CD14-positive monocyte (primary cell): Measurements from ENCODE around the gene CD320. TPM values are rescaled to one million over a fixed set of nuclear protein-coding genes. Genes with fewer than 3 reads are reported as not detected.

Source experiments
- DNase-seq, 3 donors: peaks; one replicate each; pipeline ENCODE4 v3.0.0-alpha.2; 2011 to 2022
- H2AFZ ChIP-seq: 2 replicates; pipeline ENCODE4 v1.6.0; 2012; ENCODE audit warnings: mild to moderate bottlenecking, low read depth, low read length, inconsistent platforms; ENCODE audit not compliant: insufficient read depth, poor library complexity, severe bottlenecking
- H3K27ac ChIP-seq, 2 donors: 1 replicate in 1 of 2; 2 replicates in 1 of 2; pipeline ENCODE4 v1.5.1; 2012 to 2013; ENCODE audit warnings: low read length in 2 of 2, control low read depth in 1 of 2, inconsistent platforms in 1 of 2, low read depth in 1 of 2, mild to moderate bottlenecking in 1 of 2
- H3K27me3 ChIP-seq, 2 donors: one replicate each; pipeline versions ENCODE4 v1.6.0 to v1.6.1; 2011 to 2013; ENCODE audit warnings: low read length in 2 of 2; ENCODE audit not compliant: control insufficient read depth in 2 of 2, insufficient read depth in 2 of 2
- H3K36me3 ChIP-seq, 2 donors: replicated peaks in 1 of 2; 1 replicate in 1 of 2; 2 replicates in 1 of 2; pipeline versions ENCODE4 v1.5.1 to v1.6.1; 2012 to 2013; ENCODE audit warnings: low read length in 2 of 2, control low read depth in 1 of 2, inconsistent platforms in 1 of 2, mild to moderate bottlenecking in 1 of 2; ENCODE audit not compliant: insufficient read depth in 2 of 2, control insufficient read depth in 1 of 2
- H3K4me1 ChIP-seq, 2 donors: 1 replicate in 1 of 2; 2 replicates in 1 of 2; pipeline versions ENCODE4 v1.5.1 to v1.6.1; 2012 to 2013; ENCODE audit warnings: low read length in 2 of 2, control low read depth in 1 of 2, inconsistent platforms in 1 of 2, mild to moderate bottlenecking in 1 of 2, moderate library complexity in 1 of 2; ENCODE audit not compliant: insufficient read depth in 2 of 2, control insufficient read depth in 1 of 2
- H3K4me2 ChIP-seq: replicated peaks from 2 replicates; pipeline ENCODE3; 2012; ENCODE audit warnings: low read length, moderate library complexity, mild to moderate bottlenecking; ENCODE audit not compliant: poor library complexity, severe bottlenecking; ENCODE audit errors: extremely low read depth
- H3K4me3 ChIP-seq, 3 experiments: fragments of 200-600 bp in 1 of 3; sonication (generic) in 1 of 3; replicated peaks in 1 of 3; 1 replicate in 2 of 3; 2 replicates in 1 of 3; pipeline ENCODE4 v1.5.1; 2011 to 2013; ENCODE audit warnings: low read length in 3 of 3, mild to moderate bottlenecking in 3 of 3, control low read depth in 2 of 3, low read depth in 2 of 3, inconsistent platforms in 1 of 3, moderate library complexity in 1 of 3
- H3K79me2 ChIP-seq: 2 replicates; pipeline ENCODE4 v1.6.0; 2012; ENCODE audit warnings: mild to moderate bottlenecking, control low read depth, inconsistent platforms, low read length, moderate library complexity; ENCODE audit not compliant: insufficient read depth
- H3K9ac ChIP-seq: 2 replicates; pipeline ENCODE4 v1.6.0; 2017; ENCODE audit warnings: low read length, mild to moderate bottlenecking; ENCODE audit not compliant: insufficient read depth, poor library complexity, severe bottlenecking
- H3K9me3 ChIP-seq, 2 donors: replicated peaks in 1 of 2; 1 replicate in 1 of 2; 2 replicates in 1 of 2; pipeline versions ENCODE4 v1.5.1 to v1.6.1; 2012 to 2013; ENCODE audit warnings: low read length in 2 of 2, control low read depth in 1 of 2; ENCODE audit not compliant: control insufficient read depth in 1 of 2, insufficient read depth in 1 of 2
- H4K20me1 ChIP-seq: 2 replicates; pipeline ENCODE4 v1.6.0; 2012; ENCODE audit warnings: mild to moderate bottlenecking, low read length, control low read depth, moderate library complexity; ENCODE audit not compliant: insufficient read depth
- H3K27ac Mint-ChIP-seq, 7 donors: one replicate each; pipeline ENCODE4 v1.8.0; 2020; ENCODE audit warnings: mild to moderate bottlenecking in 7 of 7, mixed read lengths in 7 of 7, moderate library complexity in 6 of 7, inconsistent platforms in 2 of 7
- H3K27me3 Mint-ChIP-seq, 3 donors: one replicate each; pipeline ENCODE4 v1.8.0; 2021 to 2022; ENCODE audit warnings: low read depth in 3 of 3, mild to moderate bottlenecking in 3 of 3, mixed read lengths in 3 of 3, moderate library complexity in 3 of 3, inconsistent platforms in 1 of 3
- H3K36me3 Mint-ChIP-seq, 2 donors: one replicate each; pipeline ENCODE4 v1.8.0; 2020; ENCODE audit warnings: mixed read lengths in 2 of 2, inconsistent platforms in 1 of 2, mild to moderate bottlenecking in 1 of 2
- H3K4me1 Mint-ChIP-seq: one replicate; pipeline ENCODE4 v1.8.0; 2020; ENCODE audit warnings: mild to moderate bottlenecking, mixed read lengths
- H3K4me3 Mint-ChIP-seq, 2 donors: one replicate each; pipeline ENCODE4 v1.8.0; 2020; ENCODE audit warnings: mild to moderate bottlenecking in 2 of 2, mixed read lengths in 2 of 2, moderate library complexity in 1 of 2
- H3K9me3 Mint-ChIP-seq, 7 donors: one replicate each; pipeline ENCODE4 v1.8.0; 2020 to 2022; ENCODE audit warnings: mixed read lengths in 7 of 7, mild to moderate bottlenecking in 6 of 7, moderate library complexity in 6 of 7, inconsistent platforms in 2 of 7
- WGBS: methylation state at CpG from one replicate; pipeline ENCODE4 v1.1.5; 2013; ENCODE audit warnings: missing lambda C conversion rate; ENCODE audit not compliant: insufficient coverage; 5-methylcytosine and 5-hydroxymethylcytosine counted together
- intact Hi-C, 2 donors: fragments of 100-400 bp; cut with micrococcal nuclease; formaldehyde crosslinking; loops; one replicate each; pipeline versions ENCODE4 v1.15.0 to v1.15.1; 2023
- polyA plus RNA-seq, 3 donors: library from polyadenylated mRNA; depleted of rRNA in 1 of 3; unstranded in 2 of 3; stranded (reverse) in 1 of 3; fragments of 300-500 nt in 2 of 3; fragments of >200 nt in 1 of 3; fragmentation: Illumina TruSeq in 2 of 3; gene quantifications; 1 replicate in 2 of 3; 2 replicates in 1 of 3; pipeline ENCODE4 v1.2.3, GENCODE V29; 2012 to 2021
- TF ChIP-seq, protein P1 (sequence below): fragments of 200-600 bp; IDR thresholded peaks from one replicate; pipeline ENCODE4 v1.8.0; 2022; ENCODE audit warnings: antibody characterized with exemption, mild to moderate bottlenecking

Gene CD320
- polyA plus RNA-seq, 3 donors, result 0.72 to 2.5 (median 1.0) TPM

GRCh38 chr19:8321067-8321985 is 13.2 kb upstream of the CD320 start, which contains the start of the genes NDUFA7 and RPS28:
Gene NDUFA7, minus strand, starts transcription at chr19:8321375. Its CDS starts 17 bp downstream, at chr19:8321358.
Gene RPS28, plus strand, starts transcription at chr19:8321496. Its CDS starts 35 bp downstream, at chr19:8321531.
- TF ChIP-seq, protein P1, sequence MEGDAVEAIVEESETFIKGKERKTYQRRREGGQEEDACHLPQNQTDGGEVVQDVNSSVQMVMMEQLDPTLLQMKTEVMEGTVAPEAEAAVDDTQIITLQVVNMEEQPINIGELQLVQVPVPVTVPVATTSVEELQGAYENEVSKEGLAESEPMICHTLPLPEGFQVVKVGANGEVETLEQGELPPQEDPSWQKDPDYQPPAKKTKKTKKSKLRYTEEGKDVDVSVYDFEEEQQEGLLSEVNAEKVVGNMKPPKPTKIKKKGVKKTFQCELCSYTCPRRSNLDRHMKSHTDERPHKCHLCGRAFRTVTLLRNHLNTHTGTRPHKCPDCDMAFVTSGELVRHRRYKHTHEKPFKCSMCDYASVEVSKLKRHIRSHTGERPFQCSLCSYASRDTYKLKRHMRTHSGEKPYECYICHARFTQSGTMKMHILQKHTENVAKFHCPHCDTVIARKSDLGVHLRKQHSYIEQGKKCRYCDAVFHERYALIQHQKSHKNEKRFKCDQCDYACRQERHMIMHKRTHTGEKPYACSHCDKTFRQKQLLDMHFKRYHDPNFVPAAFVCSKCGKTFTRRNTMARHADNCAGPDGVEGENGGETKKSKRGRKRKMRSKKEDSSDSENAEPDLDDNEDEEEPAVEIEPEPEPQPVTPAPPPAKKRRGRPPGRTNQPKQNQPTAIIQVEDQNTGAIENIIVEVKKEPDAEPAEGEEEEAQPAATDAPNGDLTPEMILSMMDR, result no peak
- H2AFZ ChIP-seq, result peak within 1 kb of the TSS; percentile 88
- peak within 1 kb of the TSS; percentile 61 to 100 (median 90) for H3K4me3 ChIP-seq
- H3K79me2 ChIP-seq, result peaks cover 31% of the 10 kb centered on the region
- H3K27ac ChIP-seq, result peak within 1 kb of the TSS; percentile 84 to 97
- Mint-ChIP-seq H3K9me3 (peaks cover 0 to 6% (median 2%) of the 10 kb centered on the region in 7 donors), H3K4me3 (peak within 1 kb of the TSS; percentile 98 to 99), H3K4me1 (peaks cover 28% of the 10 kb centered on the region), H3K27ac (peak within 1 kb of the TSS; percentile 94 to 99 (median 97)), H3K27me3 (peaks cover 0 to 7% (median 3%) of the 10 kb centered on the region in 3 donors), H3K36me3 (peaks cover 19 to 35% of the 10 kb centered on the region in 2 donors)
- intact Hi-C loops, result loop anchor here in 1 of 2 donors (2.0 to 5.0 kb wide), 2 partner anchors 54 to 69 kb away; partner anchors contain the start of gene RAB11B
- peak within 1 kb of the TSS; percentile 97 for H3K9ac ChIP-seq
- peaks cover 26% of the 10 kb centered on the region for H4K20me1 ChIP-seq
- peaks cover 11 to 30% of the 10 kb centered on the region in 2 donors for H3K36me3 ChIP-seq
- peaks cover 20 to 26% of the 10 kb centered on the region in 2 donors for H3K4me1 ChIP-seq
- H3K9me3 ChIP-seq, result no peaks in the 10 kb centered on the region
- peak; percentile 97 for DNase-seq
- no peaks in the 10 kb centered on the region for H3K27me3 ChIP-seq
- peak within 1 kb of the TSS; percentile 94 for H3K4me2 ChIP-seq
- under 1% methylated on average over 66 of the region's 72 CpGs for WGBS

DNA sequence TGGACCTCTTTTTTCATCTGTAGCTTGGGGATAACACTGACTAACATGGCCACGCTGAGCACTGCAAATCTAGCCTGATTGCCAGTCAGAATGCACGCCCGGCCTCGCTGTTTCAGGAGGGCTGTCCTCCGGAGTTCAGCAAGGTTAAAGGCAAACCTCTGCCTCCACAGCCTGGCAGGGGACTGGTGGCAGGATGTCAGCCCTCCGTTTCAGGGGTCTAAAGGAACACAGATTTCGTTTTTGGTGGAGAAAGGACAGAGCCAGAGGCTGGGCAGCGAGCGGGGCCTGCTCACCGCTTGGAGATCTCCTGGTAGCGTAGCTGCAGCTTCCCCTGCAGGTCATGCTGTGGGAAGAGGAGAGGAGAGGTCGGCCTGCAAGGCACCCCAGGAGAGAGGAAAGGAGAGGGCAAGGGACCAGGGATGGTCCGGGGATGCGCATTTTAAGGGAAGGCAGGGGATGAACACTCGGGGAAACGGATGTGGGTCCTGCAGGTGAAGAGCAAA is 12.5 kb upstream of the CD320 start:
- H3K4me1 Mint-ChIP-seq, result peaks cover 28% of the 10 kb centered on the region
- peaks cover 24 to 42% of the 10 kb centered on the region in 2 donors for H3K36me3 Mint-ChIP-seq
- intact Hi-C loops, result loop anchor here in 1 of 2 donors (2.0 to 5.0 kb wide), 2 partner anchors 53 to 70 kb away; partner anchors contain the start of gene RAB11B
- H3K27me3 ChIP-seq, result no peaks in the 10 kb centered on the region
- H3K4me1 ChIP-seq, result peaks cover 20 to 26% of the 10 kb centered on the region in 2 donors
- H3K27ac ChIP-seq, result peak overlapping the region; percentile 84 to 97
- H3K27me3 Mint-ChIP-seq, result peaks cover 0 to 2% (median 1%) of the 10 kb centered on the region in 3 donors
- peak overlapping the region; percentile 61 to 100 (median 90) for H3K4me3 ChIP-seq
- WGBS, result 11% methylated on average over 15 of the region's 16 CpGs
- H3K4me3 Mint-ChIP-seq, result peak overlapping the region; percentile 98 to 99
- TF ChIP-seq, protein P1, result no peak
- peaks cover 16 to 37% of the 10 kb centered on the region in 2 donors for H3K36me3 ChIP-seq
- H3K9me3 ChIP-seq, result no peaks in the 10 kb centered on the region
- peaks cover 31% of the 10 kb centered on the region for H3K79me2 ChIP-seq
- H3K4me2 ChIP-seq, result peak overlapping the region; percentile 94
- H3K9me3 Mint-ChIP-seq, result peaks cover 0 to under 1% (median 0%) of the 10 kb centered on the region in 7 donors
- H2AFZ ChIP-seq, result peak overlapping the region; percentile 88
- no peak for DNase-seq
- peak overlapping the region; percentile 97 for H3K9ac ChIP-seq
- peaks cover 26% of the 10 kb centered on the region for H4K20me1 ChIP-seq
- peak overlapping the region; percentile 94 to 99 (median 97) for H3K27ac Mint-ChIP-seq
